Breast epithelium (tissue), 3 donors: ENCODE results near the gene PLPPR3.

Source experiments
- POLR2A ChIP-seq: fragments of 450-650 bp; IDR thresholded peaks from one replicate; pipeline ENCODE4 v1.6.1; 2016; ENCODE audit warnings: antibody characterized with exemption, mild to moderate bottlenecking, moderate library complexity
- POLR2AphosphoS5 ChIP-seq, 3 donors: sonication (generic); formaldehyde crosslinking; IDR thresholded peaks; one replicate each; pipeline ENCODE4 v1.6.1; 2017; ENCODE audit warnings: antibody characterized with exemption in 3 of 3
- TF ChIP-seq, protein P1 (sequence below), 3 donors: fragments of 450-650 bp; IDR thresholded peaks; one replicate each; pipeline ENCODE4 v1.5.1; 2016 to 2017; ENCODE audit warnings: antibody characterized with exemption in 3 of 3, mild to moderate bottlenecking in 3 of 3, moderate library complexity in 3 of 3

GRCh38 chr19:850979-851335, 29.2 kb upstream of the PLPPR3 start:
- TF ChIP-seq POLR2A (no peak), POLR2AphosphoS5 (IDR thresholded peaks at IDR 0.05) (no peak)
- TF ChIP-seq, protein P1, sequence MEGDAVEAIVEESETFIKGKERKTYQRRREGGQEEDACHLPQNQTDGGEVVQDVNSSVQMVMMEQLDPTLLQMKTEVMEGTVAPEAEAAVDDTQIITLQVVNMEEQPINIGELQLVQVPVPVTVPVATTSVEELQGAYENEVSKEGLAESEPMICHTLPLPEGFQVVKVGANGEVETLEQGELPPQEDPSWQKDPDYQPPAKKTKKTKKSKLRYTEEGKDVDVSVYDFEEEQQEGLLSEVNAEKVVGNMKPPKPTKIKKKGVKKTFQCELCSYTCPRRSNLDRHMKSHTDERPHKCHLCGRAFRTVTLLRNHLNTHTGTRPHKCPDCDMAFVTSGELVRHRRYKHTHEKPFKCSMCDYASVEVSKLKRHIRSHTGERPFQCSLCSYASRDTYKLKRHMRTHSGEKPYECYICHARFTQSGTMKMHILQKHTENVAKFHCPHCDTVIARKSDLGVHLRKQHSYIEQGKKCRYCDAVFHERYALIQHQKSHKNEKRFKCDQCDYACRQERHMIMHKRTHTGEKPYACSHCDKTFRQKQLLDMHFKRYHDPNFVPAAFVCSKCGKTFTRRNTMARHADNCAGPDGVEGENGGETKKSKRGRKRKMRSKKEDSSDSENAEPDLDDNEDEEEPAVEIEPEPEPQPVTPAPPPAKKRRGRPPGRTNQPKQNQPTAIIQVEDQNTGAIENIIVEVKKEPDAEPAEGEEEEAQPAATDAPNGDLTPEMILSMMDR (IDR thresholded peaks at IDR 0.05): no peak
